Mucosa of descending colon (tissue), 3 donors: ENCODE results near the gene HBA1. TPM values are rescaled to one million over a fixed set of nuclear protein-coding genes. Genes with fewer than 3 reads are reported as not detected.
A peak's percentile ranks its signal among the peaks of the same experiment; 100 is the strongest.

ENCODE experiments used
- ATAC-seq: fragments of 200-7000 bp; cut with Tn5 transposase; one replicate; pipeline ENCODE4 v1.9.1; 2020; ENCODE audit warnings: mild to moderate bottlenecking, moderate library complexity
- DNase-seq, 3 donors: peaks; one replicate each; pipeline ENCODE4 v3.0.0-alpha.2; 2020
- H3K36me3 ChIP-seq: fragments of 200-600 bp; one replicate; pipeline ENCODE4 v1.8.0; 2021; ENCODE audit warnings: low read depth, mild to moderate bottlenecking
- H3K4me1 ChIP-seq: fragments of 200-600 bp; one replicate; pipeline ENCODE4 v1.8.0; 2021; ENCODE audit warnings: low read depth, mild to moderate bottlenecking
- H3K4me3 ChIP-seq: fragments of 200-600 bp; one replicate; pipeline ENCODE4 v1.8.0; 2021; ENCODE audit warnings: mild to moderate bottlenecking
- H3K9me3 ChIP-seq: fragments of 200-600 bp; one replicate; pipeline ENCODE4 v1.8.0; 2021; ENCODE audit warnings: mild to moderate bottlenecking
- CTCF ChIP-seq: fragments of 200-600 bp; IDR thresholded peaks from one replicate; pipeline ENCODE4 v1.8.0; 2022; ENCODE audit warnings: antibody characterized with exemption, mild to moderate bottlenecking
- intact Hi-C, 2 donors: fragments of 100-400 bp; cut with DNase I in 1 of 2; cut with micrococcal nuclease in 1 of 2; formaldehyde crosslinking; loops; one replicate each; pipeline versions ENCODE4 v1.11.0 to v1.11.1; 2022; cut with DNase I, micrococcal nuclease
- total RNA-seq, 3 donors: library from RNA; stranded (reverse); fragmentation: NEBNext Ultra II Directional in 2 of 3; extraction: Animal tissue kit (Norgen Biotek cat#: 25700) in 2 of 3; gene quantifications; one replicate each; pipeline versions ENCODE4 v1.2.1 to v1.2.4, GENCODE V29; 2021 to 2023
- donor health status: DM: no; HTN: no; CAD: no; lungs with moderate emphysema.
- donor health status: DM: no; HTN: no; CAD: no.
- donor health status: DM: no; HTN: yes; CAD: no.

HBA1 gene
- total RNA-seq, 3 donors from 2014 or later = 4.3 to 8.5 TPM; not detected in 1

- DNase-seq (no peak), ATAC-seq (no peak)
- Histone ChIP-seq H3K4me3 (no peak overlapping the region), H3K9me3 (no peaks in the 10 kb centered on the region), H3K4me1 (no peaks in the 10 kb centered on the region), H3K36me3 (peaks cover 15% of the 10 kb centered on the region)
- TF ChIP-seq CTCF = no peak
- intact Hi-C loops = no loop called here
Measured at GRCh38 chr16:187330-187729, 10.8 kb downstream of the HBA1 start.

- Histone ChIP-seq H3K4me3 (no peak overlapping the region), H3K4me1 (no peaks in the 10 kb centered on the region), H3K9me3 (no peaks in the 10 kb centered on the region), H3K36me3 (peaks cover 15% of the 10 kb centered on the region)
- intact Hi-C loops = no loop called here
- ATAC-seq (peak; percentile 47), DNase-seq (no peak)
- TF ChIP-seq CTCF = no peak
Measured at GRCh38 chr16:188674-189073, 12.2 kb downstream of the HBA1 start.

GRCh38 chr16:189604-190186 lies 13.2 kb downstream of the HBA1 start:
- DNase-seq = no peak
- no peaks in the 10 kb centered on the region for H3K9me3 ChIP-seq
- no peaks in the 10 kb centered on the region for H3K4me1 ChIP-seq
- intact Hi-C loops = no loop called here
- peaks cover 15% of the 10 kb centered on the region for H3K36me3 ChIP-seq
- no peak for TF ChIP-seq CTCF
- no peak for ATAC-seq
- no peak overlapping the region for H3K4me3 ChIP-seq

- ATAC-seq (no peak), DNase-seq (no peak)
- Histone ChIP-seq H3K9me3 (no peaks in the 10 kb centered on the region), H3K36me3 (peaks cover 23% of the 10 kb centered on the region), H3K4me3 (no peak overlapping the region), H3K4me1 (no peaks in the 10 kb centered on the region)
- no peak for TF ChIP-seq CTCF
- intact Hi-C loops = no loop called here
Measured at GRCh38 chr16:191831-192230, 15.4 kb downstream of the HBA1 start.

- no peak for TF ChIP-seq CTCF
- intact Hi-C loops = no loop called here
- ATAC-seq (no peak), DNase-seq (no peak)
- Histone ChIP-seq H3K4me1 (no peaks in the 10 kb centered on the region), H3K4me3 (no peak overlapping the region), H3K36me3 (peaks cover 23% of the 10 kb centered on the region), H3K9me3 (no peaks in the 10 kb centered on the region)
Measured at GRCh38 chr16:192686-193085, 16.2 kb downstream of the HBA1 start.

- DNase-seq (no peak), ATAC-seq (no peak)
- no peaks in the 10 kb centered on the region for H3K4me1 ChIP-seq
- no peaks in the 10 kb centered on the region for H3K9me3 ChIP-seq
- intact Hi-C loops = no loop called here
- H3K36me3 ChIP-seq = peaks cover 22% of the 10 kb centered on the region
- no peak for TF ChIP-seq CTCF
- H3K4me3 ChIP-seq = no peak overlapping the region
Measured at GRCh38 chr16:193441-193840, 17.0 kb downstream of the HBA1 start.
